ENCODE results near the gene BTD. TPM values are rescaled to one million over a fixed set of nuclear protein-coding genes. Genes with fewer than 3 reads are reported as not detected.

The BTD gene
- total RNA-seq, 1 donor from 2014 or later, result 9.7 TPM

DNA sequence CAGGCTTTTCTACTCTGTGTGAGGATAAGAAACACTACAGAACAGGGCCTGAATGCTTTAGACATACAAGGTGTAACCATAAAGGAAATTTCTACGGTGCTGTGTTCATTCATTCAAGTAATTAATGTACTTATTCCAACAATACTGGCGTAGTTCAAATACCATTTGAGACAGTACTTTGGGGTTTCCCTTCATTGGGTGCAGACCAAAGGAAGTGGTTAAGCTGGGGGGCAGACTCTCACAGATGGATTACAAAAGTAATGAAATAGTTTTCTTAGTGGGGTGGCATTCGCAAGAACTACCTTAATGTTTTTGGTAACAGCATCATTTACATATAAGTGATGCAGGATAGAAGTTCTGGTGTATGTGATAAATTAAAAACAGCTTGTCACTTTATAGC lies 65.9 kb downstream of the BTD start:
- Histone ChIP-seq H3K36me3 (ENCODE audit: control insufficient read depth, insufficient read depth, low read length) (peaks cover 2% of the 10 kb centered on the region), H3K4me3 (ENCODE audit: low read depth, low read length) (no peak overlapping the region), H3K27me3 (ENCODE audit: control insufficient read depth, insufficient read depth, low read length) (no peaks in the 10 kb centered on the region)
- DNase-seq (ENCODE audit: low read depth) (no peak), FAIRE-seq (no peak)
- TF ChIP-seq, protein P1, sequence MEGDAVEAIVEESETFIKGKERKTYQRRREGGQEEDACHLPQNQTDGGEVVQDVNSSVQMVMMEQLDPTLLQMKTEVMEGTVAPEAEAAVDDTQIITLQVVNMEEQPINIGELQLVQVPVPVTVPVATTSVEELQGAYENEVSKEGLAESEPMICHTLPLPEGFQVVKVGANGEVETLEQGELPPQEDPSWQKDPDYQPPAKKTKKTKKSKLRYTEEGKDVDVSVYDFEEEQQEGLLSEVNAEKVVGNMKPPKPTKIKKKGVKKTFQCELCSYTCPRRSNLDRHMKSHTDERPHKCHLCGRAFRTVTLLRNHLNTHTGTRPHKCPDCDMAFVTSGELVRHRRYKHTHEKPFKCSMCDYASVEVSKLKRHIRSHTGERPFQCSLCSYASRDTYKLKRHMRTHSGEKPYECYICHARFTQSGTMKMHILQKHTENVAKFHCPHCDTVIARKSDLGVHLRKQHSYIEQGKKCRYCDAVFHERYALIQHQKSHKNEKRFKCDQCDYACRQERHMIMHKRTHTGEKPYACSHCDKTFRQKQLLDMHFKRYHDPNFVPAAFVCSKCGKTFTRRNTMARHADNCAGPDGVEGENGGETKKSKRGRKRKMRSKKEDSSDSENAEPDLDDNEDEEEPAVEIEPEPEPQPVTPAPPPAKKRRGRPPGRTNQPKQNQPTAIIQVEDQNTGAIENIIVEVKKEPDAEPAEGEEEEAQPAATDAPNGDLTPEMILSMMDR (IDR thresholded peaks at IDR 0.05; ENCODE audit: insufficient read depth, low read length, severe bottlenecking), result no peak

DNA sequence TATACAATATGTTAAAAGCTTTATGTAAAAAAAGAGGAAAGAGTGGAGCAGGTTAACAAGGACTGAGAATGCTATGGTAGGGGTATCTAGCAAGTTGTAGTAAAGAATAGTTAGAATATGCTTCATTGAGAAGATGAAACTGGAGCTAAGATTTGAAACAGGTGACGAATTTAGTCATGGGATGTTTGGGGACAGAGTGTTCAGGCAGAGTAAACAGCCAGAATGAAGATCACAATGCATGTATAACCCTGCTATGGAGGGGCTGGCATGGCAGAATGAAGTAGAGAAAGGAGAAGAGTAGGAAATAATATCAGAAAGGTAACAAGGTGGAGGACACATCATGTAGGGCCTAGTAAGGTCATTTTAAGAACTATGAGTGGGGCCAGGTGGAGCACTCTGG lies 72.0 kb downstream of the BTD start:
- FAIRE-seq, result no peak
- no peak for DNase-seq (ENCODE audit: low read depth)
- H3K4me3 ChIP-seq (ENCODE audit: low read depth, low read length), result no peak overlapping the region
- H3K27me3 ChIP-seq (ENCODE audit: control insufficient read depth, insufficient read depth, low read length), result no peaks in the 10 kb centered on the region
- TF ChIP-seq, protein P1 (IDR thresholded peaks at IDR 0.05; ENCODE audit: insufficient read depth, low read length, severe bottlenecking), result no peak
- H3K36me3 ChIP-seq (ENCODE audit: control insufficient read depth, insufficient read depth, low read length), result peaks cover 2% of the 10 kb centered on the region

DNA sequence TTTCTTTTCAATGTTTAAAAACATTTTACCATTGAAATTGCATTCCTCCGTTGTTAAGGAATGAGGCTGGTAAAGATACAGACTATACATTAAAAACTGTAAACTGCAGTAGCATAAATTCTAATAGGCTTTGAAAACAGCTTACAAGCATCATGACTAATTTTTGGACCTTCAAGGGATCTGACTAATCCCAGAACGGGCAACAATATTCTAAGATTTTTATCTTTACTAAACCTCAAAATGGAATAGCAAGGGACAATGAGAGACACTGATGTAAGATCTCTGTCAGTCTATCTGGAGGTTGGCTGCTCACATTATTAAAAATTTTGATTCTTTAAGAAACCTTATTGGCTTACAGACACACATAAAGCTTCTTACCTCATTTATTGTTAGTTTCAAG lies 74.7 kb downstream of the BTD start:
- Histone ChIP-seq H3K36me3 (ENCODE audit: control insufficient read depth, insufficient read depth, low read length) (peaks cover 2% of the 10 kb centered on the region), H3K27me3 (ENCODE audit: control insufficient read depth, insufficient read depth, low read length) (no peaks in the 10 kb centered on the region), H3K4me3 (ENCODE audit: low read depth, low read length) (no peak overlapping the region)
- TF ChIP-seq, protein P1 (IDR thresholded peaks at IDR 0.05; ENCODE audit: insufficient read depth, low read length, severe bottlenecking), result no peak
- FAIRE-seq (no peak), DNase-seq (ENCODE audit: low read depth) (no peak)

DNA sequence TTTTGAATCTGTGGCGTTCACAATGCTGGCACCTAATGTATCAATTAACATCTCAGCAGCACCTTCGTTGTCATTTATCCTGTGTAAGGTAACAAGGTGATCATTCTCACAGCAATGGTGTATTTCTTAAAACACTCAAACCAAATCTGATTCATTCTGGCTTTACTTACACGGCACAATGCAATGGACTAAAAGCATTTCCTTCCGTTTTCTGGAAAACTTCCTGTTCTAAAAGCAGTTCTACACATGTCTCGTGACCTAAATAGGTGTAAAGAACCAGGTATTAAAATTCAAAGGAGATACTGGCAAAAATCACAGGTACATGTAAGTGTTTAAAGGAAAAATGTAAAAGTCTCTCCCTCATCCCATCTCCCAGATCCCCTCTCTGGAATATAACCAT lies 77.8 kb downstream of the BTD start:
- Histone ChIP-seq H3K4me3 (ENCODE audit: low read depth, low read length) (no peak overlapping the region), H3K36me3 (ENCODE audit: control insufficient read depth, insufficient read depth, low read length) (peaks cover 2% of the 10 kb centered on the region), H3K27me3 (ENCODE audit: control insufficient read depth, insufficient read depth, low read length) (no peaks in the 10 kb centered on the region)
- TF ChIP-seq, protein P1 (IDR thresholded peaks at IDR 0.05; ENCODE audit: insufficient read depth, low read length, severe bottlenecking), result no peak
- DNase-seq (ENCODE audit: low read depth) (no peak), FAIRE-seq (no peak)

DNA sequence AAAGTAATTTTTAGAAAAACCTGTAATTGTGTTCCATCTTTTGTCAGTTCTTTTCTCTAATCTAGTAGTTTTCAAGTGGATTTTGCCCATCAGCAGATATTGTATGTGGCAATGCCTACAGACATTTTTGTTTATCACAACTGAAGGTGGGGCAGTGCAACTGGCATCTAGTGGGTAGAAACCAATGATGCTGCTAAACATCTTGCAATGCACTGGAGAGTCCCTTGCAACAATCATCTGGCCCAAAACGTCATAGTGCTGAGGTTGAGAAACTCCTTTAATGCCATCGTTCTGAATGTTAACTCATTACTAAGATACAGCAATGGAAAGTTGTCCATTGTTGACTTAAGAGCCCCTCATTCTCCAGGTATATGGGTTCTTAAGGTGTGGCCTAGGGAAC lies 80.1 kb downstream of the BTD start:
- TF ChIP-seq, protein P1 (IDR thresholded peaks at IDR 0.05; ENCODE audit: insufficient read depth, low read length, severe bottlenecking), result no peak
- DNase-seq (ENCODE audit: low read depth) (no peak), FAIRE-seq (no peak)
- Histone ChIP-seq H3K27me3 (ENCODE audit: control insufficient read depth, insufficient read depth, low read length) (no peaks in the 10 kb centered on the region), H3K36me3 (ENCODE audit: control insufficient read depth, insufficient read depth, low read length) (peaks cover 7% of the 10 kb centered on the region), H3K4me3 (ENCODE audit: low read depth, low read length) (no peak overlapping the region)

DNA sequence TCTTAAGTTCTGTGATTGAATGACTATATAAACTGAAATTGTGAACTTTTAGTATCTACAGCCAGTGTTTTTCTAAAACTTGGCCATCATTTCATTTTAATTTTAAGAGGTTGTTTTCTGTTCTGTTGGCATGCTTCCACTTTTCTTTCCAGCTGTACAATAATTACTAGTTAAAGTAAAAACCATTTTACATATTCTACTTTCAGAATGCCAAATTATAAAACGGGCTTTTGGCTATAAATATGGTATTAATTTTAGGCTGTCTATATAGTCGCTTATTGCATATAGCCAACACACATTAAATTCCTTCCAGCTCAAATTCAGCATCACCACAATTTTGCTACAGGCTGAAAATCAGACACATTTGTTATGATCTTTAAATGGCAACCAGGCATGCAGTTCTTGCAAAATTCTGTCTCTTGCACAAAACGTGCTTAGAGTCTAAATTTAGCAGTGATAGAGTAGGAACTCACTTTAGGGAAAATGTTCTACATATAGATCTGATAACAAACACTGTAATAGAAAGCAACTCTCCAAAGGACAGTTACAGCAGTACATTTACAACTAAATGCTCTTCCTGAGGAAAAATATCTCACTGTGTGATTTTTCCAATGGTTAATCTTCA lies 81.1 kb downstream of the BTD start:
- TF ChIP-seq, protein P1 (IDR thresholded peaks at IDR 0.05; ENCODE audit: insufficient read depth, low read length, severe bottlenecking), result no peak
- Histone ChIP-seq H3K4me3 (ENCODE audit: low read depth, low read length) (no peak overlapping the region), H3K36me3 (ENCODE audit: control insufficient read depth, insufficient read depth, low read length) (peaks cover 5% of the 10 kb centered on the region), H3K27me3 (ENCODE audit: control insufficient read depth, insufficient read depth, low read length) (no peaks in the 10 kb centered on the region)
- DNase-seq (ENCODE audit: low read depth) (no peak), FAIRE-seq (no peak)

All from bronchial epithelial cell (primary cell).